Hepatocyte (in vitro differentiated cells): Measurements from ENCODE around the gene ASF1B. TPM values are rescaled to one million over a fixed set of nuclear protein-coding genes. Genes with fewer than 3 reads are reported as not detected.

Experiments
- DNase-seq: peaks from one replicate; pipeline ENCODE4 v3.0.0-alpha.2; 2016; ENCODE audit warnings: low spot score
- H2AFZ ChIP-seq: fragments of 200-600 bp; sonication (generic); 2 replicates; pipeline ENCODE4 v1.6.0; 2016; ENCODE audit warnings: antibody characterized with exemption, mild to moderate bottlenecking
- H3K27ac ChIP-seq: fragments of 200-600 bp; sonication (generic); 2 replicates; pipeline ENCODE4 v1.5.1; 2016; ENCODE audit warnings: mild to moderate bottlenecking
- H3K27me3 ChIP-seq: fragments of 200-600 bp; sonication (generic); 2 replicates; pipeline ENCODE4 v1.6.1; 2016
- H3K36me3 ChIP-seq: fragments of 200-600 bp; sonication (generic); replicated peaks from 2 replicates; pipeline ENCODE4 v1.5.1; 2016; ENCODE audit warnings: low read depth; ENCODE audit not compliant: insufficient read depth
- H3K4me1 ChIP-seq: fragments of 200-600 bp; sonication (generic); 2 replicates; pipeline ENCODE4 v1.5.1; 2016; ENCODE audit warnings: mild to moderate bottlenecking, moderate library complexity; ENCODE audit not compliant: insufficient read depth
- H3K4me2 ChIP-seq: fragments of 200-600 bp; sonication (generic); 2 replicates; pipeline ENCODE4 v1.6.0; 2016
- H3K4me3 ChIP-seq: fragments of 200-600 bp; sonication (generic); 2 replicates; pipeline ENCODE4 v1.5.1; 2016; ENCODE audit warnings: mild to moderate bottlenecking
- H3K79me2 ChIP-seq: fragments of 200-600 bp; sonication (generic); 2 replicates; pipeline ENCODE4 v1.6.0; 2017; ENCODE audit warnings: mild to moderate bottlenecking
- H3K9me2 ChIP-seq: fragments of 200-600 bp; sonication (generic); replicated peaks from 2 replicates; pipeline ENCODE4 v1.6.0; 2017; ENCODE audit warnings: mild to moderate bottlenecking; ENCODE audit not compliant: insufficient read depth
- H3K9me3 ChIP-seq: fragments of 200-600 bp; sonication (generic); 2 replicates; pipeline ENCODE4 v1.5.1; 2016; ENCODE audit warnings: low read depth, mild to moderate bottlenecking
- H4K20me1 ChIP-seq: fragments of 200-600 bp; sonication (generic); 2 replicates; pipeline ENCODE4 v1.6.0; 2016; ENCODE audit warnings: mild to moderate bottlenecking; ENCODE audit not compliant: insufficient read depth, poor library complexity, severe bottlenecking
- EZH2 ChIP-seq: fragments of 200-600 bp; sonication (generic); IDR thresholded peaks from 2 replicates; pipeline ENCODE4 v1.6.1; 2016; ENCODE audit warnings: antibody characterized with exemption, mild to moderate bottlenecking, borderline replicate concordance
- EZH2phosphoT487 ChIP-seq: fragments of 200-600 bp; sonication (generic); IDR thresholded peaks from one replicate; pipeline ENCODE4 v1.6.1; 2018; ENCODE audit warnings: antibody characterized with exemption, mild to moderate bottlenecking, low read depth, moderate library complexity; ENCODE audit not compliant: unreplicated experiment, severe bottlenecking
- WGBS: methylation state at CpG from one replicate; pipeline ENCODE4 v1.1.6; 2016; ENCODE audit warnings: low lambda C conversion rate; ENCODE audit errors: missing lambda C conversion rate; 5-methylcytosine and 5-hydroxymethylcytosine counted together
- polyA plus RNA-seq: library from polyadenylated mRNA; unstranded; fragments of >200 nt; fragmentation: Nextera tagmentation; extraction: Ambion mirVana; gene quantifications from 2 replicates; pipeline ENCODE4 v1.2.1, GENCODE V29; 2016
- total RNA-seq: library from RNA; depleted of rRNA; stranded (reverse); fragments of >200 nt; gene quantifications from 2 replicates; pipeline ENCODE4 v1.2.3, GENCODE V29; 2014
- TF ChIP-seq, protein P1 (sequence below): fragments of 200-600 bp; sonication (generic); IDR thresholded peaks from 2 replicates; pipeline ENCODE4 v1.5.1; 2016; ENCODE audit warnings: antibody characterized with exemption, mild to moderate bottlenecking; ENCODE audit not compliant: poor library complexity

Gene ASF1B
- total and polyA plus RNA-seq, 2 experiments from 2014 or later = 5.1 to 12.4 TPM

DNA sequence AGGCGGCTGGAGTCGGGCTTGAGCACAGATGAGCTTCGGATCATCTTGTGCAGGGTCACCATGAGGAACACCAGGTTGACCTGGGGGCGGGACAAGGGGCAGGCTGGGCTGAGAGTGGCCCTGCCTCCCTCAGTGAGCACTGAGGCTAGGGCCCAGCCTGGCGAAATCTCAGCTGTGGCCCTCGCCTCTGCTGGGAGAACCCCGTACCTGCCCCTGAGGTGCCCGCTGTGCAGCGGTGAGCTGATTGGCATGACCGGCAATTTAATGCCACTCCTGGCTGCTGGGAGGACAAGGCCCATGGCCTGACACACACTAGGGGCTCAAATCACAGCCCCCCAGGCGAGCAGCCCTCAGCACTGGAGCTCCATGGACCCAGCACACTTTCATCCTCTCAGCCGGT lies 19.7 kb upstream of the ASF1B start:
- H3K36me3 ChIP-seq = no peaks in the 10 kb centered on the region
- TF ChIP-seq, protein P1, sequence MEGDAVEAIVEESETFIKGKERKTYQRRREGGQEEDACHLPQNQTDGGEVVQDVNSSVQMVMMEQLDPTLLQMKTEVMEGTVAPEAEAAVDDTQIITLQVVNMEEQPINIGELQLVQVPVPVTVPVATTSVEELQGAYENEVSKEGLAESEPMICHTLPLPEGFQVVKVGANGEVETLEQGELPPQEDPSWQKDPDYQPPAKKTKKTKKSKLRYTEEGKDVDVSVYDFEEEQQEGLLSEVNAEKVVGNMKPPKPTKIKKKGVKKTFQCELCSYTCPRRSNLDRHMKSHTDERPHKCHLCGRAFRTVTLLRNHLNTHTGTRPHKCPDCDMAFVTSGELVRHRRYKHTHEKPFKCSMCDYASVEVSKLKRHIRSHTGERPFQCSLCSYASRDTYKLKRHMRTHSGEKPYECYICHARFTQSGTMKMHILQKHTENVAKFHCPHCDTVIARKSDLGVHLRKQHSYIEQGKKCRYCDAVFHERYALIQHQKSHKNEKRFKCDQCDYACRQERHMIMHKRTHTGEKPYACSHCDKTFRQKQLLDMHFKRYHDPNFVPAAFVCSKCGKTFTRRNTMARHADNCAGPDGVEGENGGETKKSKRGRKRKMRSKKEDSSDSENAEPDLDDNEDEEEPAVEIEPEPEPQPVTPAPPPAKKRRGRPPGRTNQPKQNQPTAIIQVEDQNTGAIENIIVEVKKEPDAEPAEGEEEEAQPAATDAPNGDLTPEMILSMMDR = no peak
- TF ChIP-seq EZH2phosphoT487 (no peak), EZH2 (no peak)
- H3K4me2 ChIP-seq = no peak overlapping the region

DNA sequence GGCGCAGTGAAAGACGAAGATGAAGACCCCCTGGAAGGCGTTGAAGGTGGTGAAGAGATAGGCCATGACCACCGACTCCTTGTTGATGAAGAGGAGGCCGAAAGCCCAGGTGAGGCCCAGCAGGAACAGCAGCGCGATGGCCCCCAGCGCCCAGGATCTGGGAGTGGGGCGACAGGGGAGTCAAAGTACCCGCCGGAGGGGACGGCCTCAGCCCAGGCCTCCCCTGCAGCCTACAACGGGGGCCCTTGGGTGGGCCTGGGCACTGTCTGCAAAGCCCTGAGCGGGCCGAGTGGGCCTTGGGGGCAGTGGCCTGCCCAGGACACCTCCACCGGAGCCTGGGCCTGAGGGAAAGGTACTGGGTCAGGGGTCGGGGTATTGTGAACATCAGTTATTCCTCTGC lies 19.0 kb upstream of the ASF1B start:
- no peak overlapping the region for H3K4me3 ChIP-seq
- no peaks in the 10 kb centered on the region for H3K36me3 ChIP-seq
- H3K4me2 ChIP-seq = no peak overlapping the region
- H2AFZ ChIP-seq = no peak overlapping the region
- DNase-seq = no peak
- H3K4me1 ChIP-seq = no peaks in the 10 kb centered on the region
- WGBS = 98% methylated on average over 17 of the region's 17 CpGs
- no peak overlapping the region for H3K27ac ChIP-seq
- H3K79me2 ChIP-seq = no peaks in the 10 kb centered on the region
- H3K27me3 ChIP-seq = no peaks in the 10 kb centered on the region
- H3K9me3 ChIP-seq = no peaks in the 10 kb centered on the region
- no peaks in the 10 kb centered on the region for H3K9me2 ChIP-seq
- H4K20me1 ChIP-seq = no peaks in the 10 kb centered on the region
- TF ChIP-seq EZH2 (no peak), EZH2phosphoT487 (no peak)
- TF ChIP-seq, protein P1 = no peak

More for the DNA sequence above, 19.7 kb upstream of the ASF1B start:
- Histone ChIP-seq H3K79me2 (no peaks in the 10 kb centered on the region), H3K9me2 (no peaks in the 10 kb centered on the region), H3K4me1 (no peaks in the 10 kb centered on the region), H3K9me3 (no peaks in the 10 kb centered on the region), H2AFZ (no peak overlapping the region), H3K4me3 (no peak overlapping the region), H3K27me3 (no peaks in the 10 kb centered on the region), H4K20me1 (no peaks in the 10 kb centered on the region), H3K27ac (no peak overlapping the region)
- no peak for DNase-seq
- 96% methylated on average over 12 of the region's 12 CpGs for WGBS

DNA sequence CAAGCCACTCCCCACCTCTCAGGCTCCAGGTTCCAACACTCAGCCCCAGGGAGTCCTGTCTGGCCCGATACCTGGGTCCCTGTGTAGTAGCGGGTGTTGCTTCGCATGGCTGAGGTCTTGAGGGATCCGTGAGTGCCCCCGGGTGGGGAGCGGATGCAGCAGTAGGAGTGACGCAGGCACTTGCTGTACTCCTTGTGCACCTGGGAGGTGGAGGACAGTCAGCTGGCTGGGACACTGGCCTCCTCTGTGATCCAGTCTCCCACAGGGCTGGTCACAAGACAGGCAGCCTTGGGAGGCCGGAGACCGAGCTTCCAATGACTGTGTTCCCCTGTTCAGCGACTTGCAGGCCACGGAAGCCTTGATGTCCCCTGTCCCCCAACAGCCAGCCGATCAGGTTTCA lies 16.3 kb upstream of the ASF1B start:
- Histone ChIP-seq H2AFZ (no peak overlapping the region), H3K27ac (no peak overlapping the region), H3K4me1 (peaks cover 11% of the 10 kb centered on the region), H3K79me2 (no peaks in the 10 kb centered on the region), H3K4me2 (no peak overlapping the region), H3K9me3 (no peaks in the 10 kb centered on the region), H3K27me3 (no peaks in the 10 kb centered on the region), H3K4me3 (no peak overlapping the region), H3K36me3 (no peaks in the 10 kb centered on the region), H3K9me2 (no peaks in the 10 kb centered on the region), H4K20me1 (no peaks in the 10 kb centered on the region)
- 94% methylated on average over 12 of the region's 12 CpGs for WGBS
- TF ChIP-seq, protein P1 = no peak
- no peak for TF ChIP-seq EZH2phosphoT487
- TF ChIP-seq EZH2 = no peak
- no peak for DNase-seq
